SW 1271 (cell line): ENCODE data around the gene ARHGAP28.

ENCODE experiments used
- DNase-seq, 2 experiments: peaks; one replicate each; lab custom pipeline; 2025; lab: John Stamatoyannopoulos, UW

Gene ARHGAP28

DNA sequence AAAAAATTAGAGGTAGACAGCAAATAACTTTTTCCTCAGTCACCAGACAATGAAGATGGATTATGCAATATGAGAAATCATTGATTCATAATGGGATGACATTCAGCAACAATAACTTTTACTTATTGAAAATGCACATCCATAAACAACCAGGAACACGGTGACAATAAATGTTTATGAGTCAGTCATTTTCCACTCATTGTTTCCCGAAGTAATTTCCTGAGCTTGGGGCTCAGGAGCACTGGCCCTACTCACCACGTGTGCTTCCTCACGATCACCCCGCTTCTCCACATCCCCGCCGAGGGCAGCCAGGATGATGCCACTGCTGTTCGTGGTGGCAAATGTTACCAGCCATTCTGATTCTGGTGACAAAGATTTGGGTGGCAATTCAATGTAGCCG lies 231.8 kb downstream of the ARHGAP28 start:
- no peak for DNase-seq

DNA sequence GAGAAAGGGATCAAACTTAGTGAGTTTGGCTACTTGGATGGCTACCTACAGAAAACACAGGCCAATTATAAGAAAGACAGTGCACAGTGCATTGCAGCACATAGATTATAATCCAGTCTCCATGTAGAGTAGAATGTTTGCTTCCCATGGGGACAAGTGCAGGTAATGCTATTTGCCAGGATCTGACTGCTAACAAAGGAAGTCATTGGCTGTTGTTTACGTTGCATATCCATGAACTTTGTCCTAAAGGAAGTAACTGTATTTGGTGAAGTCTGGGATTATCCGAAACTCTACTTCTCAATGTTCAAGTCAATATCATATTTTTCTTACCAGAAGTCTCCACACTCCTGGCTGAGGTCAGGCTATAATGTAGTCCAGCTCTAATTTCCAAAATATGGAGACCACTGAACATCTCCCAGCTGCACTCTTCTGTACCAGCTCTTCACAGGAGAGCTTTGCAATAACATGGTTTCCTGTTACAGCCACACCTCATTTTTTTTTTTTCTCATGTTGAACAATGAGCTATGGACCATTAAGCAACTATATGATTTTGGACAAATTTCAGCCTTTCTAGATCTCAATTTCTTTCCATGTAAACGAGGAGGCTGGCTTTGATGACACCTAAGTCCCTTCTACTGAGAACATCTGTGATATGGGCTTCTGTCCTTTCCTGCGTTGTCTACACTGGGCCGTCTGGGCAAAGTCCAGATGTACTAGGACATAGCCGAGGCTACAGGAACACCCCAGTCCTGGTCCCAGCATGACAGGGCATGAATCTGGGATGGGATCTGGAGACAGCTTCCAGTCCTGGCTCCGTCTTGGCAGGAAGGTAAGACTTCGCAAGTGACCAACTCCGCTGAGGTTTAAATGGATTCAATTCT lies 233.3 kb downstream of the ARHGAP28 start:
- no peak for DNase-seq

DNA sequence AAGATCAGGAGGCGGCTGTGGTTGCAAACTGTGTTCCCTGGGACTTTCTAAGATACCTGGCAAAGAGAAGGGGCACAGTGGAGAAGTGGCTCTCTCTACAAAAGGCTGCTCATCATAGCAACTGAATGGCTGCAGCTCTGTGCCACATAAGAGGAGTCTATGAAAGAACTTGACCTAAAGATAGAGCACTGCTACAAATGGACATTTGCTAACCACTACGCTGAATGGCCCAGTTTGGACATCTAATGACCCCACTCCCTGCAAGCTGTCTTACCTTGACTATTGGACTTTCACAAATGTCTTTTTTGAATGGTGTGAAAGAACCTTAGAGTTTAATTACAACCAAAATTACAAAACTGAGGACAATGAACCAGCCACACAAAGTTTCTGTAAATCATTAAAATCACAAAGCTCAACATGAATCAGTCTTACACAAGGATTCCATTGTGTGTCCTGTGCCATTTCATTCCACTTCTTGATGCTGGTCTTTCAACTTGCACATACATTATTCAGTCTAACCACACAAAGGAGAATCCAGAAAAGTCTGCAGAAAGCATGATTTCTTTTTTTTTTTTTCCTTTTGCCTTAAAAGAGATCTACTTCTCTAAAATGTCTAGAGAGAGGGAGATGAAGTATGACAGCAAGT lies 234.1 kb downstream of the ARHGAP28 start:
- DNase-seq: no peak
